NT2/D1 (cell line): ENCODE measurements around the gene CNGA1.

Source experiments
- DNase-seq: peaks from one replicate; pipeline ENCODE4 v3.0.0-alpha.2; 2011; ENCODE audit warnings: low read depth, low spot score
- H3K27me3 ChIP-seq: 2 replicates; pipeline ENCODE4 v1.6.0; 2011; ENCODE audit warnings: mild to moderate bottlenecking; ENCODE audit not compliant: insufficient read length, insufficient read depth
- H3K36me3 ChIP-seq: 2 replicates; pipeline ENCODE4 v1.6.1; 2011; ENCODE audit warnings: mild to moderate bottlenecking, low read length, mixed read lengths; ENCODE audit not compliant: insufficient read depth, insufficient read length
- H3K4me1 ChIP-seq: 2 replicates; pipeline ENCODE4 v1.5.1; 2011; ENCODE audit not compliant: insufficient read depth, insufficient read length
- H3K4me3 ChIP-seq: 2 replicates; pipeline ENCODE4 v1.5.1; 2011; ENCODE audit warnings: low read depth; ENCODE audit not compliant: insufficient read length
- H3K9ac ChIP-seq: 2 replicates; pipeline ENCODE4 v1.6.0; 2011; ENCODE audit warnings: low read depth; ENCODE audit not compliant: insufficient read length
- H3K9me3 ChIP-seq: 2 replicates; pipeline ENCODE4 v1.5.1; 2011; ENCODE audit warnings: mild to moderate bottlenecking, low read length; ENCODE audit not compliant: insufficient read depth
- SUZ12 ChIP-seq: IDR thresholded peaks from 2 replicates; pipeline ENCODE4 v1.6.1; 2011; ENCODE audit not compliant: insufficient read length, insufficient read depth; ENCODE audit errors: extremely low read depth
- YY1 ChIP-seq: IDR thresholded peaks from 2 replicates; pipeline ENCODE4 v1.6.1; 2011; ENCODE audit not compliant: insufficient read length, insufficient read depth
- ZNF274 ChIP-seq: IDR thresholded peaks from 2 replicates; pipeline ENCODE4 v1.6.1; 2011; ENCODE audit warnings: mild to moderate bottlenecking, low read depth, low read length

Gene CNGA1

GRCh38 chr4:47972181-47972580 is 44.3 kb downstream of the CNGA1 start:
- no peak for DNase-seq
- no peaks in the 10 kb centered on the region for H3K9me3 ChIP-seq
- H3K4me1 ChIP-seq: no peaks in the 10 kb centered on the region
- no peaks in the 10 kb centered on the region for H3K27me3 ChIP-seq
- no peak overlapping the region for H3K4me3 ChIP-seq
- H3K36me3 ChIP-seq: no peaks in the 10 kb centered on the region
- H3K9ac ChIP-seq: no peak overlapping the region
- TF ChIP-seq ZNF274 (no peak), YY1 (no peak)

- no peak for TF ChIP-seq SUZ12
- TF ChIP-seq ZNF274: no peak
- no peak for TF ChIP-seq YY1
- DNase-seq: no peak
- H3K4me1 ChIP-seq: no peaks in the 10 kb centered on the region
Measured at GRCh38 chr4:47968847-47969246, 47.6 kb downstream of the CNGA1 start.

GRCh38 chr4:47954677-47955076 is 61.8 kb downstream of the CNGA1 start:
- H3K9me3 ChIP-seq: no peaks in the 10 kb centered on the region; the same call in 1 of the 2 replicates
- H3K9ac ChIP-seq: no peak overlapping the region
- H3K4me3 ChIP-seq: no peak overlapping the region
- no peaks in the 10 kb centered on the region for H3K4me1 ChIP-seq
- no peak for DNase-seq
- H3K36me3 ChIP-seq: no peaks in the 10 kb centered on the region
- no peaks in the 10 kb centered on the region for H3K27me3 ChIP-seq
- no peak for TF ChIP-seq SUZ12
- TF ChIP-seq ZNF274: no peak
- TF ChIP-seq YY1: no peak

More at GRCh38 chr4:47968847-47969246, 47.6 kb downstream of the CNGA1 start:
- H3K36me3 ChIP-seq: no peaks in the 10 kb centered on the region
- H3K9ac ChIP-seq: no peak overlapping the region
- no peaks in the 10 kb centered on the region for H3K27me3 ChIP-seq
- no peaks in the 10 kb centered on the region for H3K9me3 ChIP-seq
- no peak overlapping the region for H3K4me3 ChIP-seq

- H3K36me3 ChIP-seq: no peaks in the 10 kb centered on the region
- TF ChIP-seq SUZ12: no peak
- no peak for TF ChIP-seq YY1
- TF ChIP-seq ZNF274: no peak
- H3K9ac ChIP-seq: no peak overlapping the region
- no peaks in the 10 kb centered on the region for H3K4me1 ChIP-seq
- no peak for DNase-seq
- no peaks in the 10 kb centered on the region; the same call in 1 of the 2 replicates for H3K9me3 ChIP-seq
- no peak overlapping the region for H3K4me3 ChIP-seq
- H3K27me3 ChIP-seq: no peaks in the 10 kb centered on the region
Measured at GRCh38 chr4:47954245-47954644, 62.2 kb downstream of the CNGA1 start.

- no peaks in the 10 kb centered on the region for H3K36me3 ChIP-seq
- no peaks in the 10 kb centered on the region for H3K9me3 ChIP-seq
- no peak overlapping the region for H3K9ac ChIP-seq
- no peak overlapping the region for H3K4me3 ChIP-seq
- DNase-seq: no peak
- H3K4me1 ChIP-seq: no peaks in the 10 kb centered on the region
- no peaks in the 10 kb centered on the region for H3K27me3 ChIP-seq
- no peak for TF ChIP-seq SUZ12
- TF ChIP-seq ZNF274: no peak
Measured at GRCh38 chr4:47945930-47946726, 70.4 kb downstream of the CNGA1 start.

- no peaks in the 10 kb centered on the region for H3K36me3 ChIP-seq
- H3K4me3 ChIP-seq: no peak overlapping the region
- TF ChIP-seq SUZ12 (no peak), ZNF274 (no peak), YY1 (no peak)
- H3K27me3 ChIP-seq: no peaks in the 10 kb centered on the region
- H3K4me1 ChIP-seq: no peaks in the 10 kb centered on the region
- no peak for DNase-seq
- no peak overlapping the region for H3K9ac ChIP-seq
- H3K9me3 ChIP-seq: no peaks in the 10 kb centered on the region
Measured at GRCh38 chr4:47942081-47942819, 74.2 kb downstream of the CNGA1 start.

GRCh38 chr4:47939456-47939855 is 77.0 kb downstream of the CNGA1 start:
- no peaks in the 10 kb centered on the region for H3K9me3 ChIP-seq
- no peaks in the 10 kb centered on the region for H3K4me1 ChIP-seq
- H3K27me3 ChIP-seq: no peaks in the 10 kb centered on the region
- no peak for TF ChIP-seq ZNF274
- TF ChIP-seq YY1: no peak
- TF ChIP-seq SUZ12: no peak
- no peak overlapping the region for H3K9ac ChIP-seq
- H3K36me3 ChIP-seq: no peaks in the 10 kb centered on the region
- no peak for DNase-seq
- H3K4me3 ChIP-seq: no peak overlapping the region
